Right lobe of liver (tissue), 5 donors: Measurements from ENCODE around the gene USP9X. TPM values are rescaled to one million over a fixed set of nuclear protein-coding genes. Genes with fewer than 3 reads are reported as not detected.

Experiments used
- total RNA-seq, 6 experiments: library from RNA; depleted of rRNA in 2 of 6; stranded (reverse); fragments of >200 nt in 2 of 6; fragmentation: NEBNext Ultra II Directional in 3 of 6; extraction: Animal tissue kit (Norgen Biotek cat#: 25700) in 3 of 6; gene quantifications; one replicate each; pipeline versions ENCODE4 v1.1.0 to v1.2.4, GENCODE V29; 2016 to 2023
- donor health status: DM: no; HTN: no; CAD: no.
- donor health status: DM: no; HTN: no; CAD: no.
- donor health status: DM: no; HTN: yes; CAD: no.
- donor health status: DM: no; HTN: yes; CAD: no.

Gene USP9X
- total RNA-seq, 6 experiments from 2014 or later = 53.5 to 76.2 (median 63.1) TPM

Other genes with a start within 250 kb of the USP9X start
- gene DDX3X, start 248.7 kb downstream of the USP9X start, total RNA-seq = 100 to 1,000 TPM in 5 of 6 experiments, 10 to 100 TPM in 1; 85.1 to 210 (median 138) TPM